Astrocyte (in vitro differentiated cells and primary cell): ENCODE results near the gene ROBO2. TPM values are rescaled to one million over a fixed set of nuclear protein-coding genes. Genes with fewer than 3 reads are reported as not detected.

Experiments used
- DNase-seq: peaks from one replicate; pipeline ENCODE4 v3.0.0-alpha.2; 2010; ENCODE audit warnings: low read depth
- FAIRE-seq: peaks from 2 replicates; lab custom pipeline; 2011; peaks lifted over from hg19 to GRCh38; lab: Jason Lieb, UNC
- H2AFZ ChIP-seq: 2 replicates; pipeline ENCODE4 v1.6.0; 2012; ENCODE audit warnings: low read depth, low read length, inconsistent platforms
- H3K27ac ChIP-seq: 2 replicates; pipeline ENCODE4 v1.5.1; 2011; ENCODE audit warnings: low read depth, low read length, inconsistent platforms
- H3K27me3 ChIP-seq: 2 replicates; pipeline ENCODE4 v1.6.0; 2011; ENCODE audit warnings: low read length, inconsistent platforms; ENCODE audit not compliant: insufficient read depth
- H3K36me3 ChIP-seq: 2 replicates; pipeline ENCODE4 v1.5.1; 2011; ENCODE audit warnings: low read length, inconsistent platforms; ENCODE audit not compliant: insufficient read depth
- H3K4me1 ChIP-seq: 2 replicates; pipeline ENCODE4 v1.5.1; 2011; ENCODE audit warnings: low read length, inconsistent platforms; ENCODE audit not compliant: insufficient read depth
- H3K4me2 ChIP-seq: 2 replicates; pipeline ENCODE4 v1.6.0; 2012; ENCODE audit warnings: low read length, inconsistent platforms
- H3K4me3 ChIP-seq: 2 replicates; pipeline ENCODE4 v1.5.1; 2011; ENCODE audit warnings: low read depth, mild to moderate bottlenecking, low read length, inconsistent platforms; ENCODE audit not compliant: insufficient read depth
- H3K79me2 ChIP-seq: 2 replicates; pipeline ENCODE4 v1.6.0; 2012; ENCODE audit warnings: mild to moderate bottlenecking, low read length, inconsistent platforms; ENCODE audit not compliant: insufficient read depth
- H3K9ac ChIP-seq: 2 replicates; pipeline ENCODE4 v1.6.0; 2012; ENCODE audit warnings: mild to moderate bottlenecking, low read length, inconsistent platforms
- H3K9me3 ChIP-seq: 2 replicates; pipeline ENCODE4 v1.5.1; 2012; ENCODE audit warnings: low read depth, mild to moderate bottlenecking, low read length, inconsistent platforms; ENCODE audit not compliant: insufficient read depth
- H4K20me1 ChIP-seq: 2 replicates; pipeline ENCODE4 v1.6.0; 2012; ENCODE audit warnings: low read length, inconsistent platforms; ENCODE audit not compliant: insufficient read depth
- H3K27ac Mint-ChIP-seq: one replicate; pipeline ENCODE4 v1.8.0; 2021; ENCODE audit warnings: mild to moderate bottlenecking, mixed read lengths; ENCODE audit not compliant: unreplicated experiment
- H3K27me3 Mint-ChIP-seq: one replicate; pipeline ENCODE4 v1.8.0; 2021; ENCODE audit warnings: low read depth, mixed read lengths; ENCODE audit not compliant: unreplicated experiment
- H3K36me3 Mint-ChIP-seq: one replicate; pipeline ENCODE4 v1.8.0; 2021; ENCODE audit warnings: low read depth, mixed read lengths; ENCODE audit not compliant: unreplicated experiment
- H3K4me1 Mint-ChIP-seq: one replicate; pipeline ENCODE4 v1.8.0; 2021; ENCODE audit warnings: low read depth, mixed read lengths; ENCODE audit not compliant: unreplicated experiment
- H3K4me3 Mint-ChIP-seq: one replicate; pipeline ENCODE4 v1.8.0; 2021; ENCODE audit warnings: mild to moderate bottlenecking, moderate library complexity, mixed read lengths; ENCODE audit not compliant: unreplicated experiment
- H3K9me3 Mint-ChIP-seq: one replicate; pipeline ENCODE4 v1.8.0; 2021; ENCODE audit warnings: mild to moderate bottlenecking, mixed read lengths; ENCODE audit not compliant: unreplicated experiment
- CTCF ChIP-seq: IDR thresholded peaks from 2 replicates; pipeline ENCODE4 v1.5.1; 2011; ENCODE audit warnings: low read depth, mild to moderate bottlenecking, inconsistent platforms, low read length, moderate library complexity; ENCODE audit not compliant: insufficient read depth
- EZH2 ChIP-seq: IDR thresholded peaks from 2 replicates; pipeline ENCODE4 v1.6.1; 2012; ENCODE audit warnings: mild to moderate bottlenecking, low read length, inconsistent platforms; ENCODE audit not compliant: insufficient read depth
- total RNA-seq: library from RNA; stranded (reverse); gene quantifications from 2 replicates; pipeline ENCODE4 v1.2.1, GENCODE V29; 2021

ROBO2 gene
- total RNA-seq, 1 donor from 2014 or later: 1.4 TPM

DNA sequence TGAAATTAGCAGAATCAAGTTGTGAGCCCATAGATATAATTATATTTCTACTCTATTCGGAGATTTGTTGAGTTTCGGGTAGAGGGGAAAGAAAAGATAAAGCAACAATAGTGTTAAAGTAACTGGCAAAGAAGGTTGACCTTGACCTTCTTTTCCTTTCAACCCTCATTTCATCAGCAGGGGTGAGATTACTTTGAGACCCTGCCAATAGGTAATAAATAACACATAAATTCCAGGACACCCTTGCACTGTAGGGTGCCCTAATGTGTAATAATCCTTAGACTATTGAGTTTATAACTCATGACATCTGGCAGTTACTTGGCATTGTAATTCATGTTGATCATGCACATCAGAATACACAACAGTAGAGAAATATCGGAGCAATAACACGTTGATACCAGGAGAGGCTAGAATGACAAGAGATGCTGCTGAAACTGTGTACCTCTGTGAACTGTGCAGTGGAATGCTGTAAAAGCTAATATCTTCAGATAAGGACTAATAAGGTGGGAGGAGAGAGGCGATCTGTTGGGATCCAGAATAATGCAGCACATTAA, 426.7 kb downstream of the ROBO2 start:
- Histone ChIP-seq H3K36me3 (no peaks in the 10 kb centered on the region), H3K4me1 (no peaks in the 10 kb centered on the region), H4K20me1 (no peaks in the 10 kb centered on the region), H2AFZ (no peak overlapping the region), H3K9me3 (no peaks in the 10 kb centered on the region), H3K27me3 (no peaks in the 10 kb centered on the region), H3K79me2 (no peaks in the 10 kb centered on the region), H3K9ac (no peak overlapping the region), H3K4me3 (no peak overlapping the region), H3K4me2 (no peak overlapping the region), H3K27ac (no peak overlapping the region)
- Mint-ChIP-seq H3K27ac (no peak overlapping the region), H3K4me3 (no peak overlapping the region), H3K4me1 (no peaks in the 10 kb centered on the region), H3K9me3 (no peaks in the 10 kb centered on the region), H3K36me3 (no peaks in the 10 kb centered on the region), H3K27me3 (no peaks in the 10 kb centered on the region)
- no peak for DNase-seq
- FAIRE-seq: no peak
- no peak for TF ChIP-seq CTCF

DNA sequence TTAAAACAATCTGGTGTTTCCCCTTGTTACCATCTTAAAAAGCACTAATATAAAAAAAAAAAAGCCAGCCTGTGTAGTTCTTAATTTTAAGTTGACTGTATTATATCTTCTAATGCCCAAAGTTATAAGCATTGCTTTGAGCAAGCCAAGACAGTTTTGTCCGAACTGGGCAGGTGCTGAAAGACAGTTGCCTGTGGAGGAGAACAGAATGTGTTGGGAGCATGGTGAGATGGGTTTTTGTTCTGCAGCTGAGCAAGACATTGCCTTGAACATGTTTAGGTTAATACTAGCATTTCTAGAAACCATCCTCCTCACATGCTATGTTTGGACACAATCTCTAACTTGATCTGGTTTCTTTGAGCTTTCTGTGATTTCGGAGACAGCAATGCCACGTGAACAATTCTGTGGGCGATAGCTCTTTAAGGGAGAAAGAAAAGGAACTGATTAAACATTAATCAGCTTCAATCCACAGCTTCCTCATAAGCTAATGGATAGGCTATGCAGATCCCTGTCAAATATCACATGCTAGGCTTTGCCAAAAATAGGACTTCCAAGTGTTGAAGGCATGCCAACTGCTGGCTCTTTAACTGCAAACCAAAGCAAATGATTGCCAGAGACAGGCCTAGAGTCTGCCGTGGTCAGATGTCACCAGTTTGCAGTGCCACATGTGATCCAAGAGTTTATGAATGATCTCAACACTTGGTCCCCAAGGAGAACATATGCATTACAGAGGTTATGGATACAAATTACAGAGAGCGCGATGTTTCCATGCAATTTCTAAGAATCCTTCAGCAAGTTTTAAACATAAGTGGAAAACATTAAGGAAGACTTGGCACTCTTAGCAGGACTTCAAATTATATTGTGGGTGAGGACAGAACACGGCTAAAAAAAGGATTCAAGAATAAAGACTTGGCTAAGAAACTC, 428.1 kb downstream of the ROBO2 start:
- peak; percentile 2 for DNase-seq
- Histone ChIP-seq H4K20me1 (no peaks in the 10 kb centered on the region), H2AFZ (no peak overlapping the region), H3K9me3 (no peaks in the 10 kb centered on the region), H3K27ac (no peak overlapping the region), H3K4me3 (no peak overlapping the region), H3K27me3 (no peaks in the 10 kb centered on the region), H3K4me2 (no peak overlapping the region), H3K79me2 (no peaks in the 10 kb centered on the region), H3K4me1 (no peaks in the 10 kb centered on the region), H3K9ac (no peak overlapping the region), H3K36me3 (no peaks in the 10 kb centered on the region)
- no peak overlapping the region for H3K27ac Mint-ChIP-seq
- no peaks in the 10 kb centered on the region for H3K4me1 Mint-ChIP-seq
- no peaks in the 10 kb centered on the region for H3K27me3 Mint-ChIP-seq
- no peaks in the 10 kb centered on the region for H3K9me3 Mint-ChIP-seq
- H3K36me3 Mint-ChIP-seq: no peaks in the 10 kb centered on the region
- no peak for FAIRE-seq
- TF ChIP-seq EZH2 (no peak), CTCF (no peak)
- H3K4me3 Mint-ChIP-seq: no peak overlapping the region

DNA sequence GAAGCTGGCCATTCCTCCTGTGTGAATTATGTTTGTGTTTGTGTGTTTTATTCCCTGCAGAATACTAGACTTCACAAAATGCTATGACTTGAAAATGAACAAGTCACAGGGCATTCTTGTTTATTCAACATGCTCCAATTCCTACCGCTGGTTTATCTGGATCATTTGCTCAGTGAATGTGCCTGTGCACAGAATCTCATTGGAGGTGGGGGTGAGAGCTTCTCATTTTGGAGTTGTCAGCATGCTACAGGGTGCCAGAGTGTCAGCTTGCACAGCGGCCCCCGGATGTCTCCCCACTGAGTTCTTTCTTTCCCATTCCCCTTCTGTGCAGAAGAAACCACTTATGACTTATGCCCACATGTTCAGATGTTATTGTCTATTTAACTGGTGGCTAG, 428.7 kb downstream of the ROBO2 start:
- H3K9me3 Mint-ChIP-seq: no peaks in the 10 kb centered on the region
- H3K27me3 Mint-ChIP-seq: no peaks in the 10 kb centered on the region
- Histone ChIP-seq H3K79me2 (no peaks in the 10 kb centered on the region), H3K9me3 (no peaks in the 10 kb centered on the region), H3K4me2 (no peak overlapping the region), H2AFZ (no peak overlapping the region), H3K4me3 (no peak overlapping the region), H3K9ac (no peak overlapping the region), H3K27ac (no peak overlapping the region), H3K36me3 (no peaks in the 10 kb centered on the region), H3K4me1 (no peaks in the 10 kb centered on the region), H4K20me1 (no peaks in the 10 kb centered on the region), H3K27me3 (no peaks in the 10 kb centered on the region)
- TF ChIP-seq EZH2: no peak
- no peak for TF ChIP-seq CTCF
- H3K27ac Mint-ChIP-seq: no peak overlapping the region
- H3K4me3 Mint-ChIP-seq: no peak overlapping the region
- H3K4me1 Mint-ChIP-seq: no peaks in the 10 kb centered on the region
- DNase-seq: no peak
- no peak for FAIRE-seq
- H3K36me3 Mint-ChIP-seq: no peaks in the 10 kb centered on the region
